SK-N-SH (cell line): Measurements from ENCODE around the gene TSPAN10. TPM values are rescaled to one million over a fixed set of nuclear protein-coding genes. Genes with fewer than 3 reads are reported as not detected.

ENCODE experiments used
- CTCF ChIA-PET: fragments of 300-600, 350-600 bp; formaldehyde crosslinking; extraction: SDS; loops from one replicate; lab custom pipeline; 2021; lab: Yijun Ruan, JAX
- POLR2A ChIA-PET: fragments of 350-600 bp; sonication (Branson Sonifier 250); formaldehyde crosslinking; extraction: SDS; loops from one replicate; lab custom pipeline; 2020; ENCODE audit warnings: antibody characterized with exemption, inconsistent platforms; lab: Yijun Ruan, JAX
- DNase-seq: peaks from one replicate; pipeline ENCODE4 v3.0.0; 2012
- H2AFZ ChIP-seq: fragments of 200-600 bp; sonication (generic); 2 replicates; pipeline ENCODE4 v1.8.1; 2016; ENCODE audit warnings: antibody characterized with exemption, mild to moderate bottlenecking, low read depth
- H3F3A ChIP-seq: fragments of 200-600 bp; sonication (generic); replicated peaks from 2 replicates; pipeline ENCODE3; 2016; ENCODE audit warnings: antibody characterized with exemption, mild to moderate bottlenecking; ENCODE audit not compliant: insufficient read depth
- H3K27ac ChIP-seq, 2 experiments: fragments of 200-500 bp in 1 of 2; fragments of 200-600 bp in 1 of 2; sonication (Bioruptor generic) in 1 of 2; sonication (generic), shearing (Covaris generic) in 1 of 2; 2 replicates each; pipeline versions ENCODE4 v1.5.1 to v1.6.1; 2014 to 2016; ENCODE audit warnings: low read depth in 2 of 2, inconsistent platforms in 1 of 2, low read length in 1 of 2, mild to moderate bottlenecking in 1 of 2, mixed read lengths in 1 of 2
- H3K27me3 ChIP-seq: fragments of 200-600 bp; sonication (generic), shearing (Covaris generic); 2 replicates; pipeline ENCODE4 v1.6.1; 2016; ENCODE audit warnings: mixed run types; ENCODE audit not compliant: insufficient read depth
- H3K36me3 ChIP-seq, 2 experiments: fragments of 200-500 bp in 1 of 2; fragments of 200-600 bp in 1 of 2; sonication (Bioruptor generic) in 1 of 2; sonication (generic) in 1 of 2; replicated peaks in 1 of 2; 2 replicates each; pipeline versions ENCODE3 to v1.5.1; 2014 to 2016; ENCODE audit warnings: low read length in 1 of 2, mild to moderate bottlenecking in 1 of 2; ENCODE audit not compliant: insufficient read depth in 2 of 2, control insufficient read depth in 1 of 2
- H3K4me1 ChIP-seq, 2 experiments: fragments of 200-500 bp in 1 of 2; fragments of 200-600 bp in 1 of 2; sonication (Bioruptor generic) in 1 of 2; sonication (generic), shearing (Covaris generic) in 1 of 2; 2 replicates each; pipeline versions ENCODE4 v1.5.1 to v1.6.1; 2014 to 2016; ENCODE audit warnings: low read depth in 1 of 2, low read length in 1 of 2, mixed run types in 1 of 2; ENCODE audit not compliant: insufficient read depth in 2 of 2, control insufficient read depth in 1 of 2
- H3K4me2 ChIP-seq: fragments of 200-600 bp; sonication (generic), shearing (Covaris generic); 2 replicates; pipeline ENCODE4 v1.6.1; 2017; ENCODE audit warnings: mixed run types
- H3K4me3 ChIP-seq, 2 experiments: fragments of 200-500 bp in 1 of 2; fragments of 200-600 bp in 1 of 2; sonication (Bioruptor generic) in 1 of 2; sonication (generic), shearing (Covaris generic) in 1 of 2; 2 replicates each; pipeline versions ENCODE4 v1.5.1 to v1.8.1; 2014 to 2016; ENCODE audit warnings: low read depth in 2 of 2, inconsistent platforms in 1 of 2, low read length in 1 of 2, mild to moderate bottlenecking in 1 of 2, mixed read lengths in 1 of 2, moderate library complexity in 1 of 2
- H3K79me2 ChIP-seq: fragments of 200-600 bp; sonication (generic); 2 replicates; pipeline ENCODE4 v1.8.1; 2017; ENCODE audit warnings: mild to moderate bottlenecking; ENCODE audit not compliant: insufficient read depth
- H3K9ac ChIP-seq: fragments of 200-600 bp; sonication (generic); 2 replicates; pipeline ENCODE4 v1.6.1; 2017; ENCODE audit warnings: mixed run types
- H3K9me2 ChIP-seq: fragments of 200-600 bp; sonication (generic); 2 replicates; pipeline ENCODE4 v1.6.1; 2017; ENCODE audit warnings: mixed run types
- H3K9me3 ChIP-seq: fragments of 200-600 bp; sonication (generic); 2 replicates; pipeline ENCODE4 v1.6.1; 2017; ENCODE audit warnings: mixed run types, mild to moderate bottlenecking, moderate library complexity
- H4K20me1 ChIP-seq: fragments of 200-600 bp; sonication (generic); 2 replicates; pipeline ENCODE4 v1.6.1; 2017; ENCODE audit warnings: mild to moderate bottlenecking, mixed run types; ENCODE audit not compliant: insufficient read depth
- CTCF ChIP-seq: fragments of 200-600 bp; sonication (generic); IDR thresholded peaks from 2 replicates; pipeline ENCODE4 v1.6.1; 2017; ENCODE audit warnings: antibody characterized with exemption, mild to moderate bottlenecking, moderate library complexity
- FOSL2 ChIP-seq: IDR thresholded peaks from 2 replicates; pipeline ENCODE4 v1.4.0; 2012; ENCODE audit warnings: low read depth, mild to moderate bottlenecking, moderate library complexity, borderline replicate concordance
- GABPA ChIP-seq: IDR thresholded peaks from 2 replicates; pipeline ENCODE4 v1.4.0; 2012; ENCODE audit warnings: low read depth, mild to moderate bottlenecking
- GATA2 ChIP-seq: sonication (generic); formaldehyde crosslinking; IDR thresholded peaks from 2 replicates; pipeline ENCODE4 v1.5.0; 2020; ENCODE audit warnings: mild to moderate bottlenecking, missing genetic modification reagents
- JUND ChIP-seq: IDR thresholded peaks from 2 replicates; pipeline ENCODE4 v1.4.0; 2012
- RFX5 ChIP-seq: IDR thresholded peaks from 2 replicates; pipeline ENCODE4 v1.6.1; 2012; ENCODE audit warnings: mild to moderate bottlenecking, improper control_type of control experiment, low read length
- TCF12 ChIP-seq: IDR thresholded peaks from 2 replicates; pipeline ENCODE4 v1.4.0; 2012
- TEAD4 ChIP-seq: IDR thresholded peaks from 2 replicates; pipeline ENCODE4 v1.4.0; 2012; ENCODE audit warnings: mild to moderate bottlenecking, borderline replicate concordance; ENCODE audit not compliant: insufficient read depth
- WGBS: methylation state at CpG from one replicate; pipeline ENCODE4 v1.1.6; 2017; ENCODE audit warnings: low lambda C conversion rate; 5-methylcytosine and 5-hydroxymethylcytosine counted together
- polyA plus RNA-seq, 3 experiments: library from polyadenylated mRNA; depleted of rRNA; stranded (reverse); fragments of >200 nt; gene quantifications; 2 replicates each; pipeline ENCODE4 v1.2.3, GENCODE V29; 2012
- TF ChIP-seq, protein P1 (sequence below): IDR thresholded peaks from 2 replicates; pipeline ENCODE4 v1.6.1; 2012; ENCODE audit warnings: mild to moderate bottlenecking, low read depth, low read length, moderate library complexity
- TF ChIP-seq, protein P2 (sequence below): IDR thresholded peaks from 2 replicates; pipeline ENCODE4 v1.4.0; 2012; ENCODE audit warnings: low read depth, borderline replicate concordance

The TSPAN10 gene
- polyA plus RNA-seq, 1 of the 3 experiments (the other 2 are of a cell fraction) = 6.0 TPM

DNA sequence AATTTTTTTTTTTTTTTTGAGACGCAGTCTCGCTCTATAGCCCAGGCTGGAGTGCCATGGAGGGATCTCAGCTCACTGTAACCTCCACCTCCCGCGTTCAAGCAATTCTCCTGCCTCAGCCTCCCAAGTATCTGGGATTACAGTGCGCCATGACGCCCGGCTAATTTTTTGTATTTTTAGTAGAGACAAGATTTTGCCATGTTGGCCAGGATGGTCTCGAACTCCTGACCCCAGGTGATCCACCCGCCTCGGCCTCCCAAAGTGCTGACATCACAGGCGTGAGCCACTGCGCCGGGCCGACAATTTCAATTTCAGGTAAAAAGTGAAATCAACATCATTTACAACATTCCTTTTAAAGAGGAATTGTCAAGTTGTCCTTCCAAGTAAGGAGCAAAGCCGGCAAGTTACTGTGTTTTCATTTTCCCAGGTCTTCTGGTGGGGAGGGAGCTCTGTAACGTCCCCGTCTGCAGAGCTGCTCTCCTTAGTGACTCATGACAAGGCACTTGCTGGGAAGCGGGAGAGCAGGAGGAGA, 957 bp upstream of the TSPAN10 start:
- CTCF ChIA-PET = interaction anchor here (1.0 to 1.5 kb wide), 3 partner anchors 13 to 66 kb away, joined by 3 to 5 read pairs (median 5); no protein-coding TSS in a partner anchor

GRCh38 chr17:81638683-81639082, 1.7 kb downstream of the TSPAN10 start:
- CTCF ChIA-PET = interaction anchor here (0.9 kb wide), 1 partner anchor 100 kb away, joined by 3 read pairs; no protein-coding TSS in a partner anchor
- Histone ChIP-seq H3K27ac (no peak overlapping the region), H3K9me2 (no peaks in the 10 kb centered on the region), H3K4me1 (peaks cover 7 to 22% of the 10 kb centered on the region in 2 experiments; a peak in 3 of 4 replicates), H3K36me3 (peaks cover 0 to 7% of the 10 kb centered on the region in 2 experiments), H3K4me3 (no peak overlapping the region), H3K9ac (no peak overlapping the region), H3K4me2 (no peak overlapping the region), H3K27me3 (no peaks in the 10 kb centered on the region), H4K20me1 (peaks cover 29% of the 10 kb centered on the region), H3F3A (peaks cover 8% of the 10 kb centered on the region), H2AFZ (no peak overlapping the region), H3K9me3 (no peaks in the 10 kb centered on the region), H3K79me2 (peaks cover 40% of the 10 kb centered on the region)
- no peak for DNase-seq
- 54% methylated on average over 4 of the region's 4 CpGs for WGBS
- POLR2A ChIA-PET = interaction anchor here (0.6 kb wide), 1 partner anchor 376 kb away, joined by 4 read pairs; no protein-coding TSS in a partner anchor
- TF ChIP-seq, protein P1, sequence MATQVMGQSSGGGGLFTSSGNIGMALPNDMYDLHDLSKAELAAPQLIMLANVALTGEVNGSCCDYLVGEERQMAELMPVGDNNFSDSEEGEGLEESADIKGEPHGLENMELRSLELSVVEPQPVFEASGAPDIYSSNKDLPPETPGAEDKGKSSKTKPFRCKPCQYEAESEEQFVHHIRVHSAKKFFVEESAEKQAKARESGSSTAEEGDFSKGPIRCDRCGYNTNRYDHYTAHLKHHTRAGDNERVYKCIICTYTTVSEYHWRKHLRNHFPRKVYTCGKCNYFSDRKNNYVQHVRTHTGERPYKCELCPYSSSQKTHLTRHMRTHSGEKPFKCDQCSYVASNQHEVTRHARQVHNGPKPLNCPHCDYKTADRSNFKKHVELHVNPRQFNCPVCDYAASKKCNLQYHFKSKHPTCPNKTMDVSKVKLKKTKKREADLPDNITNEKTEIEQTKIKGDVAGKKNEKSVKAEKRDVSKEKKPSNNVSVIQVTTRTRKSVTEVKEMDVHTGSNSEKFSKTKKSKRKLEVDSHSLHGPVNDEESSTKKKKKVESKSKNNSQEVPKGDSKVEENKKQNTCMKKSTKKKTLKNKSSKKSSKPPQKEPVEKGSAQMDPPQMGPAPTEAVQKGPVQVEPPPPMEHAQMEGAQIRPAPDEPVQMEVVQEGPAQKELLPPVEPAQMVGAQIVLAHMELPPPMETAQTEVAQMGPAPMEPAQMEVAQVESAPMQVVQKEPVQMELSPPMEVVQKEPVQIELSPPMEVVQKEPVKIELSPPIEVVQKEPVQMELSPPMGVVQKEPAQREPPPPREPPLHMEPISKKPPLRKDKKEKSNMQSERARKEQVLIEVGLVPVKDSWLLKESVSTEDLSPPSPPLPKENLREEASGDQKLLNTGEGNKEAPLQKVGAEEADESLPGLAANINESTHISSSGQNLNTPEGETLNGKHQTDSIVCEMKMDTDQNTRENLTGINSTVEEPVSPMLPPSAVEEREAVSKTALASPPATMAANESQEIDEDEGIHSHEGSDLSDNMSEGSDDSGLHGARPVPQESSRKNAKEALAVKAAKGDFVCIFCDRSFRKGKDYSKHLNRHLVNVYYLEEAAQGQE = no peak

More for the DNA sequence above, 957 bp upstream of the TSPAN10 start:
- Histone ChIP-seq H3F3A (peaks cover 10% of the 10 kb centered on the region), H3K36me3 (peaks cover 0 to 24% of the 10 kb centered on the region in 2 experiments), H3K9me3 (no peaks in the 10 kb centered on the region), H3K4me3 (peak overlapping the region; percentile 65 to 79), H3K27ac (peak overlapping the region; percentile 67 to 92), H3K4me2 (peak overlapping the region; percentile 88), H3K9ac (peak overlapping the region; percentile 99), H3K27me3 (no peaks in the 10 kb centered on the region)
- POLR2A ChIA-PET = interaction anchor here (1.2 to 1.5 kb wide), 2 partner anchors 9 to 30 kb away, joined by 3 to 5 read pairs; partner anchors contain the start of genes CCDC137 and OXLD1
- WGBS = 18% methylated on average over 18 of the region's 18 CpGs
- no peak for TF ChIP-seq FOSL2
- TF ChIP-seq RFX5 = peak; percentile 93
- TF ChIP-seq, all 33 proteins: peak for 1
- H2AFZ ChIP-seq = no peak overlapping the region
- no peak for DNase-seq
- peaks cover 55% of the 10 kb centered on the region for H4K20me1 ChIP-seq
- no peaks in the 10 kb centered on the region for H3K9me2 ChIP-seq
- H3K79me2 ChIP-seq = peaks cover 67% of the 10 kb centered on the region
- peaks cover 7 to 17% of the 10 kb centered on the region in 2 experiments; a peak in 3 of 4 replicates for H3K4me1 ChIP-seq

GRCh38 chr17:81640011-81640410, 3.0 kb downstream of the TSPAN10 start:
- 85% methylated on average over 9 of the region's 9 CpGs for WGBS
- TF ChIP-seq, protein P1 = no peak
- no peak for TF ChIP-seq CTCF
- no peak for TF ChIP-seq GABPA
- no peak for TF ChIP-seq TCF12
- no peak for TF ChIP-seq JUND
- no peak for TF ChIP-seq TEAD4
- TF ChIP-seq, protein P2, sequence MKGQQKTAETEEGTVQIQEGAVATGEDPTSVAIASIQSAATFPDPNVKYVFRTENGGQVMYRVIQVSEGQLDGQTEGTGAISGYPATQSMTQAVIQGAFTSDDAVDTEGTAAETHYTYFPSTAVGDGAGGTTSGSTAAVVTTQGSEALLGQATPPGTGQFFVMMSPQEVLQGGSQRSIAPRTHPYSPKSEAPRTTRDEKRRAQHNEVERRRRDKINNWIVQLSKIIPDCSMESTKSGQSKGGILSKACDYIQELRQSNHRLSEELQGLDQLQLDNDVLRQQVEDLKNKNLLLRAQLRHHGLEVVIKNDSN = no peak
- no peak for TF ChIP-seq GATA2

More at GRCh38 chr17:81640011-81640410, 3.0 kb downstream of the TSPAN10 start:
- Histone ChIP-seq H3K36me3 (no peaks in the 10 kb centered on the region), H3K79me2 (peaks cover 27% of the 10 kb centered on the region), H2AFZ (no peak overlapping the region), H3K27ac (no peak overlapping the region), H3K9me2 (no peaks in the 10 kb centered on the region), H3K27me3 (no peaks in the 10 kb centered on the region), H3K9me3 (no peaks in the 10 kb centered on the region), H3F3A (peaks cover 7% of the 10 kb centered on the region), H4K20me1 (peaks cover 16% of the 10 kb centered on the region), H3K4me1 (peaks cover 7 to 19% of the 10 kb centered on the region in 2 experiments; a peak in 3 of 4 replicates), H3K4me3 (no peak overlapping the region), H3K9ac (no peak overlapping the region), H3K4me2 (no peak overlapping the region)
- no peak for DNase-seq
- ChIA-PET CTCF (no interaction called here), POLR2A (no interaction called here)
